GM18502 (cell line): ENCODE measurements around the gene FLT4.

Experiments
- ATAC-seq: cut with Tn5 transposase; IDR thresholded peaks from one replicate; pipeline ENCODE4 v1.9.1; 2021; ENCODE audit warnings: mild to moderate bottlenecking; ENCODE audit not compliant: unreplicated experiment, poor library complexity

The FLT4 gene

GRCh38 chr5:180555168-180555921 lies 94.1 kb downstream of the FLT4 start:
- ATAC-seq, result no peak

- no peak for ATAC-seq
Observed at GRCh38 chr5:180553530-180553929, 95.9 kb downstream of the FLT4 start.
